Measurements from ENCODE around the gene ANKH.

DNA sequence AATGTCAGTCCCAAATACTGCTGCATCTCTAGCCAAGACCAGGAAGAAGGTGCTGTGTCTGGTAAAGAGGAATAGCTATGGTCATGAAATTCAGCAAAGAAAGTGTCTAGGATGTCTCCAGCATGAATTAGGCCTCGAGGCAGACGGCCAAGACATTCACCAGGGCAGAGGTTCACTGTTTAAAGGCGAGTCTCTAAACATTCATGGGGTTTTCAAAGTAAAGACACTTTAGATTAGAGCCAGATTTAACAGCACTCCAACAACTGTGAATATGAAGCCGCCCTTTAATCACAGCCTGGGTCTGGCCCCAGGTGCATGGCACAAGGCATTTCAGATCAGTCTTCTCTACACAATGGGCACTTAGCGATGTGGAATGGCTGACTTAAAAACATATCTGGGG lies 95.0 kb downstream of the ANKH start:
- TF ChIP-seq HDGF (IDR thresholded peaks at IDR 0.05), result no peak
- no peak for TF ChIP-seq JUND (IDR thresholded peaks at IDR 0.05; ENCODE audit: low read depth, low read length)
- TF ChIP-seq, protein P1, sequence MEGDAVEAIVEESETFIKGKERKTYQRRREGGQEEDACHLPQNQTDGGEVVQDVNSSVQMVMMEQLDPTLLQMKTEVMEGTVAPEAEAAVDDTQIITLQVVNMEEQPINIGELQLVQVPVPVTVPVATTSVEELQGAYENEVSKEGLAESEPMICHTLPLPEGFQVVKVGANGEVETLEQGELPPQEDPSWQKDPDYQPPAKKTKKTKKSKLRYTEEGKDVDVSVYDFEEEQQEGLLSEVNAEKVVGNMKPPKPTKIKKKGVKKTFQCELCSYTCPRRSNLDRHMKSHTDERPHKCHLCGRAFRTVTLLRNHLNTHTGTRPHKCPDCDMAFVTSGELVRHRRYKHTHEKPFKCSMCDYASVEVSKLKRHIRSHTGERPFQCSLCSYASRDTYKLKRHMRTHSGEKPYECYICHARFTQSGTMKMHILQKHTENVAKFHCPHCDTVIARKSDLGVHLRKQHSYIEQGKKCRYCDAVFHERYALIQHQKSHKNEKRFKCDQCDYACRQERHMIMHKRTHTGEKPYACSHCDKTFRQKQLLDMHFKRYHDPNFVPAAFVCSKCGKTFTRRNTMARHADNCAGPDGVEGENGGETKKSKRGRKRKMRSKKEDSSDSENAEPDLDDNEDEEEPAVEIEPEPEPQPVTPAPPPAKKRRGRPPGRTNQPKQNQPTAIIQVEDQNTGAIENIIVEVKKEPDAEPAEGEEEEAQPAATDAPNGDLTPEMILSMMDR (IDR thresholded peaks at IDR 0.05 in 2 of 3, conservative IDR thresholded peaks at IDR 0.05 in 1 of 3; ENCODE audit: control insufficient read depth in 2 of 3, extremely low read depth in 1 of 3, insufficient read depth in 1 of 3, low read depth in 3 of 3, low read length in 3 of 3), result no peak
- TF ChIP-seq, protein P2, sequence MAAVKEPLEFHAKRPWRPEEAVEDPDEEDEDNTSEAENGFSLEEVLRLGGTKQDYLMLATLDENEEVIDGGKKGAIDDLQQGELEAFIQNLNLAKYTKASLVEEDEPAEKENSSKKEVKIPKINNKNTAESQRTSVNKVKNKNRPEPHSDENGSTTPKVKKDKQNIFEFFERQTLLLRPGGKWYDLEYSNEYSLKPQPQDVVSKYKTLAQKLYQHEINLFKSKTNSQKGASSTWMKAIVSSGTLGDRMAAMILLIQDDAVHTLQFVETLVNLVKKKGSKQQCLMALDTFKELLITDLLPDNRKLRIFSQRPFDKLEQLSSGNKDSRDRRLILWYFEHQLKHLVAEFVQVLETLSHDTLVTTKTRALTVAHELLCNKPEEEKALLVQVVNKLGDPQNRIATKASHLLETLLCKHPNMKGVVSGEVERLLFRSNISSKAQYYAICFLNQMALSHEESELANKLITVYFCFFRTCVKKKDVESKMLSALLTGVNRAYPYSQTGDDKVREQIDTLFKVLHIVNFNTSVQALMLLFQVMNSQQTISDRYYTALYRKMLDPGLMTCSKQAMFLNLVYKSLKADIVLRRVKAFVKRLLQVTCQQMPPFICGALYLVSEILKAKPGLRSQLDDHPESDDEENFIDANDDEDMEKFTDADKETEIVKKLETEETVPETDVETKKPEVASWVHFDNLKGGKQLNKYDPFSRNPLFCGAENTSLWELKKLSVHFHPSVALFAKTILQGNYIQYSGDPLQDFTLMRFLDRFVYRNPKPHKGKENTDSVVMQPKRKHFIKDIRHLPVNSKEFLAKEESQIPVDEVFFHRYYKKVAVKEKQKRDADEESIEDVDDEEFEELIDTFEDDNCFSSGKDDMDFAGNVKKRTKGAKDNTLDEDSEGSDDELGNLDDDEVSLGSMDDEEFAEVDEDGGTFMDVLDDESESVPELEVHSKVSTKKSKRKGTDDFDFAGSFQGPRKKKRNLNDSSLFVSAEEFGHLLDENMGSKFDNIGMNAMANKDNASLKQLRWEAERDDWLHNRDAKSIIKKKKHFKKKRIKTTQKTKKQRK (IDR thresholded peaks at IDR 0.05; ENCODE audit: low read depth, low read length), result no peak
- TF ChIP-seq, protein P3, sequence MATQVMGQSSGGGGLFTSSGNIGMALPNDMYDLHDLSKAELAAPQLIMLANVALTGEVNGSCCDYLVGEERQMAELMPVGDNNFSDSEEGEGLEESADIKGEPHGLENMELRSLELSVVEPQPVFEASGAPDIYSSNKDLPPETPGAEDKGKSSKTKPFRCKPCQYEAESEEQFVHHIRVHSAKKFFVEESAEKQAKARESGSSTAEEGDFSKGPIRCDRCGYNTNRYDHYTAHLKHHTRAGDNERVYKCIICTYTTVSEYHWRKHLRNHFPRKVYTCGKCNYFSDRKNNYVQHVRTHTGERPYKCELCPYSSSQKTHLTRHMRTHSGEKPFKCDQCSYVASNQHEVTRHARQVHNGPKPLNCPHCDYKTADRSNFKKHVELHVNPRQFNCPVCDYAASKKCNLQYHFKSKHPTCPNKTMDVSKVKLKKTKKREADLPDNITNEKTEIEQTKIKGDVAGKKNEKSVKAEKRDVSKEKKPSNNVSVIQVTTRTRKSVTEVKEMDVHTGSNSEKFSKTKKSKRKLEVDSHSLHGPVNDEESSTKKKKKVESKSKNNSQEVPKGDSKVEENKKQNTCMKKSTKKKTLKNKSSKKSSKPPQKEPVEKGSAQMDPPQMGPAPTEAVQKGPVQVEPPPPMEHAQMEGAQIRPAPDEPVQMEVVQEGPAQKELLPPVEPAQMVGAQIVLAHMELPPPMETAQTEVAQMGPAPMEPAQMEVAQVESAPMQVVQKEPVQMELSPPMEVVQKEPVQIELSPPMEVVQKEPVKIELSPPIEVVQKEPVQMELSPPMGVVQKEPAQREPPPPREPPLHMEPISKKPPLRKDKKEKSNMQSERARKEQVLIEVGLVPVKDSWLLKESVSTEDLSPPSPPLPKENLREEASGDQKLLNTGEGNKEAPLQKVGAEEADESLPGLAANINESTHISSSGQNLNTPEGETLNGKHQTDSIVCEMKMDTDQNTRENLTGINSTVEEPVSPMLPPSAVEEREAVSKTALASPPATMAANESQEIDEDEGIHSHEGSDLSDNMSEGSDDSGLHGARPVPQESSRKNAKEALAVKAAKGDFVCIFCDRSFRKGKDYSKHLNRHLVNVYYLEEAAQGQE (IDR thresholded peaks at IDR 0.05; ENCODE audit: low read depth, low read length), result no peak
- TF ChIP-seq KDM1A (IDR thresholded peaks at IDR 0.05; ENCODE audit: borderline replicate concordance), result no peak
- no peak for TF ChIP-seq ZNF24 (IDR thresholded peaks at IDR 0.05)
- TF ChIP-seq, protein P4, sequence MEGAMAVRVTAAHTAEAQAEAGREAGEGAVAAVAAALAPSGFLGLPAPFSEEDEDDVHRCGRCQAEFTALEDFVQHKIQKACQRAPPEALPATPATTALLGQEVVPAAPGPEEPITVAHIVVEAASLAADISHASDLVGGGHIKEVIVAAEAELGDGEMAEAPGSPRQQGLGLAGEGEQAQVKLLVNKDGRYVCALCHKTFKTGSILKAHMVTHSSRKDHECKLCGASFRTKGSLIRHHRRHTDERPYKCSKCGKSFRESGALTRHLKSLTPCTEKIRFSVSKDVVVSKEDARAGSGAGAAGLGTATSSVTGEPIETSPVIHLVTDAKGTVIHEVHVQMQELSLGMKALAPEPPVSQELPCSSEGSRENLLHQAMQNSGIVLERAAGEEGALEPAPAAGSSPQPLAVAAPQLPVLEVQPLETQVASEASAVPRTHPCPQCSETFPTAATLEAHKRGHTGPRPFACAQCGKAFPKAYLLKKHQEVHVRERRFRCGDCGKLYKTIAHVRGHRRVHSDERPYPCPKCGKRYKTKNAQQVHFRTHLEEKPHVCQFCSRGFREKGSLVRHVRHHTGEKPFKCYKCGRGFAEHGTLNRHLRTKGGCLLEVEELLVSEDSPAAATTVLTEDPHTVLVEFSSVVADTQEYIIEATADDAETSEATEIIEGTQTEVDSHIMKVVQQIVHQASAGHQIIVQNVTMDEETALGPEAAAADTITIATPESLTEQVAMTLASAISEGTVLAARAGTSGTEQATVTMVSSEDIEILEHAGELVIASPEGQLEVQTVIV (IDR thresholded peaks at IDR 0.05; ENCODE audit: borderline replicate concordance, partially characterized antibody), result no peak
- TF ChIP-seq CREM (IDR thresholded peaks at IDR 0.05; ENCODE audit: low read depth), result no peak
- TF ChIP-seq EGR1 (IDR thresholded peaks at IDR 0.05; ENCODE audit: borderline replicate concordance in 1 of 2, low read depth in 2 of 2, low read length in 2 of 2), result no peak

Data from GM12878 (cell line).